WTC11 (cell line): Measurements from ENCODE around the gene CASQ2.

Experiments used
- ATF3 ChIP-seq: sonication (generic); formaldehyde crosslinking; conservative IDR thresholded peaks from 2 replicates; pipeline ENCODE4 v1.8.1; 2022; ENCODE audit warnings: mild to moderate bottlenecking, missing genetic modification reagents
- KAT7 ChIP-seq: sonication (generic); formaldehyde crosslinking; IDR thresholded peaks from 2 replicates; pipeline ENCODE4 v1.8.1; 2023; ENCODE audit warnings: missing genetic modification reagents, mild to moderate bottlenecking, borderline replicate concordance
- ZNF512 ChIP-seq: sonication (generic); formaldehyde crosslinking; IDR thresholded peaks from 2 replicates; pipeline ENCODE4 v1.8.1; 2022; ENCODE audit warnings: missing genetic modification reagents, borderline replicate concordance
- TF ChIP-seq, protein P1 (sequence below): sonication (generic); formaldehyde crosslinking; IDR thresholded peaks from 2 replicates; pipeline ENCODE4 v1.8.1; 2022; ENCODE audit warnings: low read depth, missing genetic modification reagents, borderline replicate concordance
- TF ChIP-seq, protein P2 (sequence below): fragments of 200-600 bp; IDR thresholded peaks from 2 replicates; pipeline ENCODE4 v1.8.0; 2022; ENCODE audit warnings: antibody characterized with exemption

- TF ChIP-seq KAT7 (CRISPR knock-in tag), result no peak
- TF ChIP-seq ATF3, result no peak
- TF ChIP-seq, protein P1, sequence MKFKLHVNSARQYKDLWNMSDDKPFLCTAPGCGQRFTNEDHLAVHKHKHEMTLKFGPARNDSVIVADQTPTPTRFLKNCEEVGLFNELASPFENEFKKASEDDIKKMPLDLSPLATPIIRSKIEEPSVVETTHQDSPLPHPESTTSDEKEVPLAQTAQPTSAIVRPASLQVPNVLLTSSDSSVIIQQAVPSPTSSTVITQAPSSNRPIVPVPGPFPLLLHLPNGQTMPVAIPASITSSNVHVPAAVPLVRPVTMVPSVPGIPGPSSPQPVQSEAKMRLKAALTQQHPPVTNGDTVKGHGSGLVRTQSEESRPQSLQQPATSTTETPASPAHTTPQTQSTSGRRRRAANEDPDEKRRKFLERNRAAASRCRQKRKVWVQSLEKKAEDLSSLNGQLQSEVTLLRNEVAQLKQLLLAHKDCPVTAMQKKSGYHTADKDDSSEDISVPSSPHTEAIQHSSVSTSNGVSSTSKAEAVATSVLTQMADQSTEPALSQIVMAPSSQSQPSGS (CRISPR knock-in tag), result no peak
- TF ChIP-seq, protein P2, sequence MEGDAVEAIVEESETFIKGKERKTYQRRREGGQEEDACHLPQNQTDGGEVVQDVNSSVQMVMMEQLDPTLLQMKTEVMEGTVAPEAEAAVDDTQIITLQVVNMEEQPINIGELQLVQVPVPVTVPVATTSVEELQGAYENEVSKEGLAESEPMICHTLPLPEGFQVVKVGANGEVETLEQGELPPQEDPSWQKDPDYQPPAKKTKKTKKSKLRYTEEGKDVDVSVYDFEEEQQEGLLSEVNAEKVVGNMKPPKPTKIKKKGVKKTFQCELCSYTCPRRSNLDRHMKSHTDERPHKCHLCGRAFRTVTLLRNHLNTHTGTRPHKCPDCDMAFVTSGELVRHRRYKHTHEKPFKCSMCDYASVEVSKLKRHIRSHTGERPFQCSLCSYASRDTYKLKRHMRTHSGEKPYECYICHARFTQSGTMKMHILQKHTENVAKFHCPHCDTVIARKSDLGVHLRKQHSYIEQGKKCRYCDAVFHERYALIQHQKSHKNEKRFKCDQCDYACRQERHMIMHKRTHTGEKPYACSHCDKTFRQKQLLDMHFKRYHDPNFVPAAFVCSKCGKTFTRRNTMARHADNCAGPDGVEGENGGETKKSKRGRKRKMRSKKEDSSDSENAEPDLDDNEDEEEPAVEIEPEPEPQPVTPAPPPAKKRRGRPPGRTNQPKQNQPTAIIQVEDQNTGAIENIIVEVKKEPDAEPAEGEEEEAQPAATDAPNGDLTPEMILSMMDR, result no peak
- TF ChIP-seq ZNF512 (CRISPR knock-in tag), result no peak
Observed at GRCh38 chr1:115651391-115651790, 117.1 kb downstream of the CASQ2 start.
